Measurements from ENCODE around the gene EDN2.

EDN2 gene

DNA sequence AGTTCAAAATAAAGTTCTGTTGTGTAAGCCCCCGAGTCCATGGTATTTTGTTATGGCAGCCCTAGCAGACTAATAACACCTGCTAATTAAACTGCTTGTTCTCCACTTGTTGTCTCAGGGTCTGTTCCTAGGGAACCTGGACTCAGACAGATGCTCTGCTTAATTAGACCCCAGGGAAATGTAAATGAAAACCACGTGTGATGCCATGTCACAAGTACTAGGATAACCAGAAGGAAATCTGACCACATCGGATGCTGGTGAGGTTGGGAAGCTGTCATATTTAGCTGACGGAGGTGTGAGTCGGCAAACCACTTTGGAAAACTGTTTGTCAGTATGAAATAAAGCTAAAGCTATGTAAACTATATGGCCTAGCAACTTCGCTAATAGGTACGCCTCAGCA lies 19.6 kb downstream of the EDN2 start:
- DNase-seq (ENCODE audit: low spot score), result no peak

- DNase-seq (ENCODE audit: low spot score), result no peak
Measured at GRCh38 chr1:41463516-41463915, 21.0 kb downstream of the EDN2 start.

GRCh38 chr1:41462680-41463004 lies 21.8 kb downstream of the EDN2 start:
- DNase-seq (ENCODE audit: low spot score), result no peak

DNA sequence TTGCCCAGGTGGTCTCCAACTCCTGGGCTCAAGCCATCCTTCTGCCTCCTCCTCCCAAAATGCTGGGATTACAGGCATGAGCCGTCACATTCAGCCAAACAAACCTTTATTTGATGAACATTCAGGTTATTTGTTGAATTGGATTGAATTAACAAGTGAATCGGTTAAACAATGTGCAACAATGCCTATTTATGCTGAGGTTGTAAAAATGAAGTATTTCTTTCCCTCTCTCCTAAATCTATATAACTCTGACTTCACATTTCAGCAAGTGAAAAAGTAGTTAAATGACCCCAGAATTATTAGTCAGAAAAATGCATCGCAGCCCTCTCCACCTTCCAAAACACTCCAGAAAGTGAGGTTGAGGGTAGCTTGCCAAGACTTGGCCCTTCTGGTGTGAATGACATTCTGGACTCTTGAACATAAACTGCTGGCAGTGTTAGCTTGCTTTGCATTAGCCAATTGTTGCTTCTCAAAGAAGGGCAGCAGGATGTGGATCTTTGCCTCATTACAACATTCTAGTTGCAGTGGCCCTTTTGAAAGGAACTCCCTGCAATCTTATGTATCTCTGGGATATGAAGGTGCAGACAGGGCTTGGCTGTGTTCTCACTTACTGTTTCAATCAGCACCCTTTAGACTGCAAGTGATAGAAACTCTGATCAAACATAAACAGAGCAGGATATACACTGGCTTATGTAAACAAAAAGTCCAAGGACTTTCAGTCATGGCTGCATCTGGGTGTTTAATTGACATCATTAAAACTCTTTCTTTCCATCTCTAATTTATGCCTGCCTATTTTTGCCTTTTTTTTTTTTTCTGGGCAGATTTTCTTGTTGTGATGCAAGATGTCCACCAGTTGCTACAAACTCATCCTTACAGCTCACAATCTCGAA lies 22.4 kb downstream of the EDN2 start:
- no peak for DNase-seq (ENCODE audit: low spot score)

DNA sequence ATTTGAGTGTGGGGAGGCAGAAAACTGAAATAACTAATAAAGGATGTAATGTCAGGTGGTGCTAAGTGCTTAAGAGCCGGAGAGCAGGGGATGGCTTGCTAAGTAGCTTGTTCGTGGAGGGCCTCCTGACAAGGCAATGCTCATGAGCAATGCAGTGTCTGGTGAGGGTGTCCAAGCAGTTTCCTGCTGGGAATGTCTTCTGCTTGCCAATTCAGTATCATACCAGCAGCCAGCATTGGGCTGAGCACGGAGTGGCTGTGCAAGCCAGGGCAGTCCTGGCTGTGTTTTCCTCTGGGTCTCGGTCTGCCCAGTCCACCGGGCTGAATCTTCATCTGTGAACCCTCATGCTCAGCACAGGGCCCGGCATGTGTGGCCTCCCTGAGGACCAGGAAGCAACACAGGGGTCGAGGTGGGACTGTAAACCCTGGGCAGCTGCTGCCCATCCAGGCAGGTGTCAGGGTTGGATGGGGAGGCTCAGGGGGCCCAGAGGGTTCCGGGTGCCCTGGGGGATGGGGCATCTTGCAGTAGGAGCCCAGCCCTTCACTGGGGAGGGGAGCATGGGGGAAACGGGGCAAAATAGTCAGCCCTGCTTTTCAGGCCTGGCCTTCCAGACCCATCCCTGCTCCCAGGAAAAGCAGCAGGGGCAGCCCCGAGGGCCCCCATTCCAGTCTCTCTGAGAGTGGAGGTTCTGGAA lies 27.5 kb downstream of the EDN2 start:
- no peak for DNase-seq (ENCODE audit: low spot score)

GRCh38 chr1:41455479-41456332 lies 28.8 kb downstream of the EDN2 start:
- no peak for DNase-seq (ENCODE audit: low spot score)

DNA sequence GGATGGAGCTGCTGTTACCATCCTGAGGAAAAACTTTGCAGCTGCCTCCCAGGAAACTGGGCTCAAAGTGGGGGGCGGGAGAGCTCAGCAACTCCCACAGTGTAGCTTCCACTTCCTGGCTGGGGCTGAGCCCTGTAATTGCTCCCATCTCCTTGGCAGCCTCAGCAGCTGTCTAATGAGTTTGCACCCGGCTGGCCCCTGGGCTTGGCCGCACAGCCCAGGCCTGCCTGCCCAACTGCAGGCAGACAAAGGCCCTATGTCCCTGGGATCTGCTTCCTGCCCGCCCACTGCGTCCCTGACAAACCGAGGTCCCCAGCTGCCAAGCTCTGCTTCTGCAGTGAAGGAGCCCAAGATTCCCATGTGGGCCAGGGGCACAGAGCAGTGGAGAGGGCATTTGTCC lies 30.1 kb downstream of the EDN2 start:
- no peak for DNase-seq (ENCODE audit: low spot score)

GRCh38 chr1:41452704-41453290 lies 31.7 kb downstream of the EDN2 start:
- no peak for DNase-seq (ENCODE audit: low spot score)

DNA sequence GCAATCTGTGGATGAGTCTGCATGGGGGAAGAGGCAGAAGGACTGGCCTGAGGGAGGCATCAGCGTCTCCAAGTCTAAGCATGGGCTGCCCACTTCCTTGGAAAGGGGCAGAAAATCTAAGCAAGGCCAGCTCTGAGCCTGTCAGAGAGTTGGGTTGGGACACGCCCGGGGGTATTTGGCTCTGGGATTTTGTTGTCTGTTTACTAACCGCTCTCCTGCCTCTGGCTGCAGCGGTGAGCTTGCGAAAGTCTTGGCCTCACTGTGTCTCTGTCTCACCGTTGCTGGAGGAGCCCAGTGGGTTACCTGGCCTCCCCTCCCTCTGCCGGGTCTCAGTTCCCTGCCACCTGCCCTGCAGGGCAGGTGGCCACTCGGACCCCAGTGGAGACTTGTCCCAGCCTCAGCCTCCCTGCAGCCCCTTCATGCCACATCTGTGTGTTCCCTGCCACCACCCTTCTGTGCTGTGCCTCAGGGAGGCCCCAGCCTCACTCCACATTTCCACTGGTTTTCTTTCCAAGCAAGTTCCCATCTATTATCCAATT lies 33.7 kb downstream of the EDN2 start:
- DNase-seq (ENCODE audit: low spot score), result no peak

- no peak for DNase-seq (ENCODE audit: low spot score)
Measured at GRCh38 chr1:41449326-41449921, 35.1 kb downstream of the EDN2 start.

GRCh38 chr1:41448821-41449220 lies 35.7 kb downstream of the EDN2 start:
- DNase-seq (ENCODE audit: low spot score), result no peak

DNA sequence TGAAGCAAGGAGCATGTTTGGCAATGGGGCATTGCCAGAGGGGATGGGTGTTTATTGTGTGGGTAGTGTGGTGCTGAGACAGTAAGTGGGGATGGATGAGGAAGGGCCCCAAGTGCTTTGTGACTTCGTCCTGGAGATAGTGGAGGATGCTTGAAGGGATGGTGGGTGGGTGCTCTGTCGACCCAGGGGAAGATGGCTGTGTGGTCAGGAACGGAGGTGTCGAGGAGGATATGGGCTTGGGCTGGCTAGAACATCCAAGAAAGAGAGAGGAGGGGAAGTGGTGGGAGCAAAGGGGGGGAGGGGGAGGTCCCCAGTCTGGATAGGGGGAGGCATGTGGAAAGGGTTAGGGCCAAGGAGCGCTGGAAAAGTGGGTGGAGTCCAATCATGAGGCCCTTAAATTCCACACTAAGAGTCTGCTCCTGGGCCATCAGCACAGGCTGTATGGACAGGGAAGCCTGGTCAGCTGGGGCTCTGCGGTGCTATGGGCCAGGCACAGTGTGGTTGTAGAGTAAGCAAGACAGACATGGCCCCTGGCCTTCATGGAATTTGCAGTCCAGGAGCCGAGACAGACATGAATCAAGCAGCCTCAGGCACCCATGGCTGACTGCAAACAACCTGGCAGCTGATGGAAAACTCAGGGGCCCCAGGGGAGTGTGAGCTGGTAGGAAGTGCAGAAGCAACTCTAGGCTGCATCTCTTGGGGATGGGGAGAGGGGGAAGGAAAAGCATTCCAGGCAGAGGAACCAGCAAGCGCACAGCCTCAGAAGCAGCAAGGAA lies 36.3 kb downstream of the EDN2 start:
- DNase-seq (ENCODE audit: low spot score), result no peak

DNA sequence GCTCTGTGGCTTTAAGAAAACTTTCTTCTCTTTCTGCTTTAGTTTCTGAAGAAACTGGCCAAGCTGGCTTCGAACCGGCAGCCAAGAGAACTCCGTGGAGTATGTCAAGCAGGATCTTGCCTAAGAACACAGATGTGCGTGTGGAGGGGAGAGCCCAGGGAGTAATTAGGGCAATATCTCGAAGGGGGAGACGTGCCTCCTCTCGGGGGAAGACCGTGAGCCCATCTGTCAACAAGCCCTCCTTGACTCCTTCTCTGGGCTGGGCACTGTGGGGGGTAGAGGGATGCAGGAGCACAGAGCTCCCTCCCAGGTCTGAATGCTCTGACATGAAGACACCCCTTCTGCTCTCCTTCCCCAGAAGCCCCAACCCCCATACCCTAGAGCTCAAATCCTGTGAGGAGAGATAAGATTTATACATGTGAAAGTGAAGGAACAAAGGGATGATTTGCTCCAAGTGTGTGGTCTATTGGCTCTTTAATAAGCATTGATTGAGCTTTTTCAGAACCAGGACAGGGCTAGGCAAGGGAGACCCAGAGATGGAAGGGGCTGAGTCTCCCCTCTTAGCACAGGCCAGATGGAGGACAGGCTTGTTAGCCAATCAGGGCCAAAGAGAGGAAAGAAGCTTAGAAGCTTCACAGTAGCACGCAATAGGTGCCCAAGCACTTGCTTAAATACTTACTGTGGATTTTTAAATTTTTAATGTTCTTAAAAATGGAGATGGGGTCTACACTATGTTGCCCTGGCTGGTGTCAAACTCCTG lies 37.5 kb downstream of the EDN2 start:
- DNase-seq (ENCODE audit: low spot score), result no peak

- no peak for DNase-seq (ENCODE audit: low spot score)
Measured at GRCh38 chr1:41444785-41445184, 39.7 kb downstream of the EDN2 start.

- DNase-seq (ENCODE audit: low spot score), result no peak
Measured at GRCh38 chr1:41444246-41444645, 40.2 kb downstream of the EDN2 start.

DNA sequence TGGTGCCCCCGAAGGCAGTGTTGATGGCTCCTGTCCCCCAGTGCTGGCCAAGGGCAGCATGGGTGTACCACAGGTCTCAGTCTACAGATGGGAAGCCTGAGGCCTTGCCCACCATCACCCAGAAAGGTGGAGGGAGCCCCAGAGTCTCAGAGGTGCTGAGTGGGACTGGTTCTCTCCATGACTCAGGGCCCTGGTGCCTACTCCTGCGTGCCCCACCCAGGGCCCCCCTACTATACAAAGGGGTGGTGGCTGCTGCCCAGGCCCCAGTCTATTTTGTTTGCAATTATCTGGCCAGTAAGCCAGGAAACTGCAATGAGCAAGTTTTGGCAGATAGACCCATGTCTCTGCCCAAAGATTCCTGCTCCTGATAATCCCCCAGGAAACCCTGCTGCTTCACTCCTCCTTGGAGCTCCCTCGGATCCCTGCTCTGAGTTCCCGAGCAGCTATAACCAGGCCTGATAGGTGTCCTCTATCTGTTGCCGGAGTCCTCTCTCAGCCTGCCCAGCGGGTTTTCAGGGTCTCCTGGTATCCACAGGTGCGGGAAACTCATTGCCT lies 41.7 kb downstream of the EDN2 start:
- DNase-seq (ENCODE audit: low spot score), result no peak

GRCh38 chr1:41440321-41441085 lies 44.0 kb downstream of the EDN2 start:
- no peak for DNase-seq (ENCODE audit: low spot score)

- DNase-seq (ENCODE audit: low spot score), result no peak
Measured at GRCh38 chr1:41439234-41439633, 45.2 kb downstream of the EDN2 start.

DNA sequence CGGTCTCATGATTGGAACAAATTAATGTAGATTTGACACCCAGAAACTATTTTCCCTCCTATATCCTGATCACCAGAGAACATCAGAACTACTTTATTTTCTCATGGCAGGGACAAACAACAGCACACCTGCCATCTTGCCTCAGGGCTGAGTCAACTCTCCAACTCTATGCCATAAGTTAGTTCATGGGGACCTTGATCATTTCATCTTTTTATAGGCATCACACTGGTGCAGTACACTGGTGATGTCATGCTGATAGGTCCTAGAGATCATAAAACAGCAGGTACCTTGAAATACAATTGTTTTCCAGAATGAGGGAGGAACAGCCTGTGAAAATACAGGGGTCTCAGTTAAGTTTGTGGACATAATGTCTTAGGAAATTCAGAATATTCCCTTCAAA lies 45.8 kb downstream of the EDN2 start:
- DNase-seq (ENCODE audit: low spot score), result no peak
